ENCODE results near the gene SCYGR7.

GRCh38 chr2:227706859-227707258 lies 21.3 kb upstream of the SCYGR7 start:
- TF ChIP-seq CTCF (IDR thresholded peaks at IDR 0.05) (no peak), EP300 (IDR thresholded peaks at IDR 0.05) (no peak), POLR2A (IDR thresholded peaks at IDR 0.05) (no peak)
